ENCODE measurements around the gene UBE2F. TPM values are rescaled to one million over a fixed set of nuclear protein-coding genes. Genes with fewer than 3 reads are reported as not detected.

Gene UBE2F
- total and polyA plus RNA-seq, 2 of the 13 experiments (the other 11 are each of a cell fraction or from before 2014, with no cell fraction given), result 35.4 to 73.1 TPM

DNA sequence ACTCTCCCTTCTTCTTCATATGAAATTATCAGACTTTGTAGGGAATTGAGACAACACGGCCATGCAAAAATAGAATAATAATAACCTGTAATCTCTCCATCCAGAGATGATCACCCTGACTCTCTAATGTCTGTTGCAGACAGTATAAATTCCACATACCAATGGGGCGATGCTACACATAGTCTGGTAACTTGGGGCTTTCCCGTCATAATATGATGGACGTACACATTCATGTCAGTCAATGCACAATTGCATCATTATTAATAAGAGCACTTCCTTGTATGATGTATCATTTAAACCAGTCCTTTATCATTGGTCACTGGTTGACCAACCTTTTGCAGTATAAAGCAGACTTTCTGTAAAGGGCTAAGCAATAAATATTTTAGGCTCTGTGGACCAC, 54.5 kb downstream of the UBE2F start:
- ChIA-PET CTCF (ENCODE audit: low intra/inter-chr PET ratio, low total read pairs) (no interaction called here), POLR2A (no interaction called here)
- FAIRE-seq, result no peak
- Histone ChIP-seq H3K36me3 (replicated peaks in 1 of 2; ENCODE audit: control insufficient read depth in 1 of 2, insufficient read depth in 2 of 2, low read length in 2 of 2) (peaks cover 17 to 39% of the 10 kb centered on the region in 2 experiments; a peak in 4 of 5 replicates), H3K9me3 (ENCODE audit: low read length) (no peaks in the 10 kb centered on the region), H3K4me2 (ENCODE audit: low read depth, low read length) (no peak overlapping the region), H3K27ac (ENCODE audit: extremely low read length, insufficient read depth, low read length) (no peak overlapping the region), H3K9ac (ENCODE audit: insufficient read depth, low read depth, low read length) (no peak overlapping the region), H4K20me1 (ENCODE audit: insufficient read depth, low read length) (no peaks in the 10 kb centered on the region), H3K4me3 (replicated peaks in 1 of 3; ENCODE audit: insufficient read depth in 1 of 3, low read depth in 2 of 3, low read length in 3 of 3) (no peak overlapping the region), H2AFZ (ENCODE audit: low read length) (no peak overlapping the region), H3K4me1 (ENCODE audit: insufficient read depth, low read length) (no peaks in the 10 kb centered on the region), H3K27me3 (ENCODE audit: control insufficient read depth in 1 of 2, insufficient read depth in 2 of 2, low read length in 2 of 2) (no peaks in the 10 kb centered on the region), H3K79me2 (ENCODE audit: insufficient read depth, low read length) (no peaks in the 10 kb centered on the region)
- no TSS peak for BruUV-seq (replicated peaks)
- intact Hi-C loops (cut with micrococcal nuclease; ENCODE audit: unreplicated experiment), result no loop called here
- peak; percentile 32; the same call in 1 of the 2 replicates for TF ChIP-seq ATF7 (IDR thresholded peaks at IDR 0.05)
- no peak for TF ChIP-seq ATF7 (CRISPR knock-in tag; IDR thresholded peaks at IDR 0.05)
- TF ChIP-seq, protein P1, sequence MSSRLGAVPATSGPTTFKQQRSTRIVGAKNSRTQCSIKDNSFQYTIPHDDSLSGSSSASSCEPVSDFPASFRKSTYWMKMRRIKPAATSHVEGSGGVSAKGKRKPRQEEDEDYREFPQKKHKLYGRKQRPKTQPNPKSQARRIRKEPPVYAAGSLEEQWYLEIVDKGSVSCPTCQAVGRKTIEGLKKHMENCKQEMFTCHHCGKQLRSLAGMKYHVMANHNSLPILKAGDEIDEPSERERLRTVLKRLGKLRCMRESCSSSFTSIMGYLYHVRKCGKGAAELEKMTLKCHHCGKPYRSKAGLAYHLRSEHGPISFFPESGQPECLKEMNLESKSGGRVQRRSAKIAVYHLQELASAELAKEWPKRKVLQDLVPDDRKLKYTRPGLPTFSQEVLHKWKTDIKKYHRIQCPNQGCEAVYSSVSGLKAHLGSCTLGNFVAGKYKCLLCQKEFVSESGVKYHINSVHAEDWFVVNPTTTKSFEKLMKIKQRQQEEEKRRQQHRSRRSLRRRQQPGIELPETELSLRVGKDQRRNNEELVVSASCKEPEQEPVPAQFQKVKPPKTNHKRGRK (CRISPR knock-in tag; IDR thresholded peaks at IDR 0.05), result no peak
- TF ChIP-seq HMG20A (CRISPR knock-in tag; IDR thresholded peaks at IDR 0.05; ENCODE audit: borderline replicate concordance), result no peak
- no peak for TF ChIP-seq RFX3 (CRISPR knock-in tag; IDR thresholded peaks at IDR 0.05)
- in situ Hi-C loops (cut with HindIII; ENCODE audit: extremely low pct_ligation_motif_present, low pct_unique_long_range_greater_than_20kb), result no loop called here
- DNase-seq (ENCODE audit: low spot score), result no peak
- WGBS (ENCODE audit: low lambda C conversion rate), result 92% methylated on average over 4 of the region's 4 CpGs
- ATAC-seq, result no peak

DNA sequence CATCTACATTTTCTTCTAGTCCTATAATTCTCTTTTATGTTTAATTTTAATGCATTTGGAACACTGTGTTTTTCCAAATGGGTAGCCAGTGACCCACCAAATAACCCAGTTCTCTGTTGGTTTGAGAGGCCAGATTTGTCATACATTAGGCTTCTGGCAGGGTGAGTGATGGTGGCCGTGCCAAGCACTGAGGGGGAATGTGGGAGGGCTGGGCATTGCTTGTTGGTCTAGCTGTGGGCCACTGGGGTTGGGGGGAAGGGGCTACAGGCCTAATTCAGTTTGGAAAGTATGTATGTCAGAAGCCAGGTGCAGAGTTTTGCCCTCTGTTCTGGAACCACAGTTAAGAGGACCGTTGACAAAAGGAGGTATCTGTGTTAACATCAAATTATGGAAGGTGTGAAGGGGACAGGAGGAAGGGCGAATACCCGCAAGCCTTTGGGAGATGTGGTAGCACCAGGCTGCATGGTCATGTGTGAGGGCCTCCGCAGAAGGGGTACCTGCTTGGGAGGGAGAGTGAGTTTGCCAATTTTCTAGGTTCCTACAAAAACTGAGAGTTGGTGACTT, 55.9 kb downstream of the UBE2F start:
- no peaks in the 10 kb centered on the region for H3K4me1 ChIP-seq (ENCODE audit: insufficient read depth, low read length)
- WGBS (ENCODE audit: low lambda C conversion rate), result 91% methylated on average over 5 of the region's 5 CpGs
- no peak overlapping the region for H2AFZ ChIP-seq (ENCODE audit: low read length)
- no peak overlapping the region for H3K4me3 ChIP-seq (replicated peaks in 1 of 3; ENCODE audit: insufficient read depth in 1 of 3, low read depth in 2 of 3, low read length in 3 of 3)
- no peak overlapping the region for H3K27ac ChIP-seq (ENCODE audit: extremely low read length, insufficient read depth, low read length)
- FAIRE-seq, result no peak
- BruUV-seq (replicated peaks), result no TSS peak
- in situ Hi-C loops (cut with HindIII; ENCODE audit: extremely low pct_ligation_motif_present, low pct_unique_long_range_greater_than_20kb) (no loop called here), intact Hi-C loops (cut with micrococcal nuclease; ENCODE audit: unreplicated experiment) (no loop called here)
- no peak overlapping the region for H3K4me2 ChIP-seq (ENCODE audit: low read depth, low read length)
- ChIA-PET POLR2A (no interaction called here), CTCF (ENCODE audit: low intra/inter-chr PET ratio, low total read pairs) (no interaction called here)
- H3K27me3 ChIP-seq (ENCODE audit: control insufficient read depth in 1 of 2, insufficient read depth in 2 of 2, low read length in 2 of 2), result no peaks in the 10 kb centered on the region
- no peak for DNase-seq (ENCODE audit: low spot score)
- ATAC-seq, result no peak
- H3K36me3 ChIP-seq (replicated peaks in 1 of 2; ENCODE audit: control insufficient read depth in 1 of 2, insufficient read depth in 2 of 2, low read length in 2 of 2), result peaks cover 16 to 35% of the 10 kb centered on the region in 2 experiments; a peak in 4 of 5 replicates
- no peaks in the 10 kb centered on the region for H4K20me1 ChIP-seq (ENCODE audit: insufficient read depth, low read length)
- no peak overlapping the region for H3K9ac ChIP-seq (ENCODE audit: insufficient read depth, low read depth, low read length)
- H3K9me3 ChIP-seq (ENCODE audit: low read length), result no peaks in the 10 kb centered on the region
- H3K79me2 ChIP-seq (ENCODE audit: insufficient read depth, low read length), result no peaks in the 10 kb centered on the region
- TF ChIP-seq TARDBP (CRISPR knock-in tag; IDR thresholded peaks at IDR 0.05) (no peak), RFXANK (CRISPR knock-in tag; IDR thresholded peaks at IDR 0.05) (no peak), TEAD2 (CRISPR knock-in tag; IDR thresholded peaks at IDR 0.05) (no peak), MATR3 (CRISPR knock-in tag; IDR thresholded peaks at IDR 0.05) (no peak), ZFP36L2 (CRISPR knock-in tag; IDR thresholded peaks at IDR 0.05) (no peak), ZNF577 (CRISPR knock-in tag; IDR thresholded peaks at IDR 0.05; ENCODE audit: borderline replicate concordance, low read depth) (no peak), NR2C2 (CRISPR knock-in tag; IDR thresholded peaks at IDR 0.05; ENCODE audit: borderline replicate concordance) (no peak), IKZF1 (IDR thresholded peaks at IDR 0.05) (no peak), ADNP (CRISPR knock-in tag; IDR thresholded peaks at IDR 0.05) (no peak), ZNF501 (CRISPR knock-in tag; IDR thresholded peaks at IDR 0.05) (no peak)
- TF ChIP-seq, protein P2, sequence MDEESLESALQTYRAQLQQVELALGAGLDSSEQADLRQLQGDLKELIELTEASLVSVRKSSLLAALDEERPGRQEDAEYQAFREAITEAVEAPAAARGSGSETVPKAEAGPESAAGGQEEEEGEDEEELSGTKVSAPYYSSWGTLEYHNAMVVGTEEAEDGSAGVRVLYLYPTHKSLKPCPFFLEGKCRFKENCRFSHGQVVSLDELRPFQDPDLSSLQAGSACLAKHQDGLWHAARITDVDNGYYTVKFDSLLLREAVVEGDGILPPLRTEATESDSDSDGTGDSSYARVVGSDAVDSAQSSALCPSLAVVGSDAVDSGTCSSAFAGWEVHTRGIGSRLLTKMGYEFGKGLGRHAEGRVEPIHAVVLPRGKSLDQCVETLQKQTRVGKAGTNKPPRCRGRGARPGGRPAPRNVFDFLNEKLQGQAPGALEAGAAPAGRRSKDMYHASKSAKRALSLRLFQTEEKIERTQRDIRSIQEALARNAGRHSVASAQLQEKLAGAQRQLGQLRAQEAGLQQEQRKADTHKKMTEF (CRISPR knock-in tag; IDR thresholded peaks at IDR 0.05), result no peak
- TF ChIP-seq, protein P3, sequence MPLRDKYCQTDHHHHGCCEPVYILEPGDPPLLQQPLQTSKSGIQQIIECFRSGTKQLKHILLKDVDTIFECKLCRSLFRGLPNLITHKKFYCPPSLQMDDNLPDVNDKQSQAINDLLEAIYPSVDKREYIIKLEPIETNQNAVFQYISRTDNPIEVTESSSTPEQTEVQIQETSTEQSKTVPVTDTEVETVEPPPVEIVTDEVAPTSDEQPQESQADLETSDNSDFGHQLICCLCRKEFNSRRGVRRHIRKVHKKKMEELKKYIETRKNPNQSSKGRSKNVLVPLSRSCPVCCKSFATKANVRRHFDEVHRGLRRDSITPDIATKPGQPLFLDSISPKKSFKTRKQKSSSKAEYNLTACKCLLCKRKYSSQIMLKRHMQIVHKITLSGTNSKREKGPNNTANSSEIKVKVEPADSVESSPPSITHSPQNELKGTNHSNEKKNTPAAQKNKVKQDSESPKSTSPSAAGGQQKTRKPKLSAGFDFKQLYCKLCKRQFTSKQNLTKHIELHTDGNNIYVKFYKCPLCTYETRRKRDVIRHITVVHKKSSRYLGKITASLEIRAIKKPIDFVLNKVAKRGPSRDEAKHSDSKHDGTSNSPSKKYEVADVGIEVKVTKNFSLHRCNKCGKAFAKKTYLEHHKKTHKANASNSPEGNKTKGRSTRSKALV (CRISPR knock-in tag; IDR thresholded peaks at IDR 0.05), result no peak
